GM18508 (cell line): Measurements from ENCODE around the gene SLC7A8.

Experiments
- ATAC-seq: cut with Tn5 transposase; IDR thresholded peaks from one replicate; pipeline ENCODE4 v1.9.1; 2021; ENCODE audit warnings: moderate number of reproducible peaks; ENCODE audit not compliant: insufficient read depth, unreplicated experiment

The SLC7A8 gene

DNA sequence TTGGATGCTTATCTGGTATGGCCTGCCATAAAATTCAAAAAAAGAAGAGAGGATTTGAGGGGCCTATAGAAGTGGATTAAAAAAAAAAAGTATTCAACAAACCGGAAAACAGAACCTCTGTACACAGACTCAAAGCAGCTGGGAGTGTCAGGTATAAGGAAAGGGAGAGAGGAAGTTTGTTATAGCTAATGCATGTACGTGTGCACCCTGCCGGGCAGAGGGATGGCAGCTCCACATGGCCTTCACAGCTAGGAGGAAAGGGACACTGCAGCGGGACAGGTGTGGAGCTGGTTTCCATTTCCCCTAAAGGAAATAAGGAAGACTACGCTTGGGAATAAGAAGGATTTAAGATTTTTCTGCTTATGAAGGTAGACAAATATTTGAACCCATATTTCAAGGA is 21.5 kb downstream of the SLC7A8 start:
- ATAC-seq = no peak

DNA sequence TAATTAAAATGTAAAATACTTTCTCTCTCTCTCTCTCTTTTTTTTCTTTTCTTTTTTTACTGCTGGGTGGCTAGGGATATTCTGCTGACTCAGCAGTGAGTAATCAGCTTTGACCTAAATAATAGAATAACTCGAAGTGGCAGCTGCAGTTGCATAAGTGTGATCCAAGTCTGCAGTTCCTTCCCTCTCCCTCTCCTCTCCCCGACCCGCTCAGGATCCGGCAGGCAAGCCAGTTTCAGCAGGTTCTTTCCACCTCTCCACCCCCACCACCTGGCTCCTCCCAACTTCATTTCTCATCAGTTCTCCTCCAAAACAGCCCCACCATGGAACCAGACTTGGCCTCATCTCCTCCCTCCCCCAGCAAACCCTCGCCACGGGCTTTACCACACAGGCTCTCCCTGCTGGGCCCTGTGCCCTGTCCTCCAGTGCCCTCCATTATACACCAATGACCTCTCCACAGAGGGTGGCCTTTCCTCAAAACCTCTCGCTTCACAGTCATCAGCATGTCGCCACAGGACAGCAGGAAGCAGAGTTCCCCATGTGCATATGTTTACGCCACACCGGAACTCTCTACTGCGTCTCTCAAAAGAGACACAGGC is 22.4 kb downstream of the SLC7A8 start:
- no peak for ATAC-seq

DNA sequence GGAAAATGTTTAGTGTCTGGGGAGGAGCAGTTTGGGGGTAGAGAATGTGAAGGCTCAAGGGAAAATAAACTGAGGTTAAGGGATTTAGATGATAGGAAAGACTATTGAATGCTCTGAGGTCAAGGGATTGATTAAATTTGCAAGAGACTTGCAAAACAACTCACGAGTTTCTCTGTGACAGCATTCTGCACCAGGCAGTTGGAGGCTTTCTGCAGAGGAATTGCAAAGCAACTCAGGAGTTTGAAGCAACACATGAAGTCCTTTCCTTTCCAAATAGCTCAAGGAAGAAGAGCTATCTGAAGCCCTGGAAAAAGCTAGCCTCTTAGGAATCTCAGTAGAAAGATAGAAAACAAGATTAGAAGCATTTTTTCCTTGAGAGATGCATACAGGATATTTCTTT is 23.9 kb downstream of the SLC7A8 start:
- ATAC-seq = no peak

DNA sequence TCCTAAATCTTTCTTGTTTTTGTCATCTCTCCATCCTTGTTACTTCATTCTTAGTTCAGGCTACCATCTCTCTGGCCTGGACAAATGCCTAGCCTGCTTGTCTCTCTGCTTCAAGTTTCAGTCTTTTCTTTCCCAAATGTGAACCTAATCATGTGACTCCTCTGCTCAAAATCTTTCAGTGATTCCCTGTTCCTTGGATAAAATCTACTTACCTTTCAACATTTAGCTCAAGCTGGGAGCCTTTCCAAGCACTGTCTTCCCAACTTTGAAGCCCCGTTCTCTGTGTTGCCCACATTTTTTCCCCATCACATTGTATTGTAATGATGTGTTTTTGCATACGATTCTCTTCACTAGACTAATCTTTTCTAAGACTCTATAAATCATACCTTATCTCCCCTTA is 24.7 kb downstream of the SLC7A8 start:
- no peak for ATAC-seq

DNA sequence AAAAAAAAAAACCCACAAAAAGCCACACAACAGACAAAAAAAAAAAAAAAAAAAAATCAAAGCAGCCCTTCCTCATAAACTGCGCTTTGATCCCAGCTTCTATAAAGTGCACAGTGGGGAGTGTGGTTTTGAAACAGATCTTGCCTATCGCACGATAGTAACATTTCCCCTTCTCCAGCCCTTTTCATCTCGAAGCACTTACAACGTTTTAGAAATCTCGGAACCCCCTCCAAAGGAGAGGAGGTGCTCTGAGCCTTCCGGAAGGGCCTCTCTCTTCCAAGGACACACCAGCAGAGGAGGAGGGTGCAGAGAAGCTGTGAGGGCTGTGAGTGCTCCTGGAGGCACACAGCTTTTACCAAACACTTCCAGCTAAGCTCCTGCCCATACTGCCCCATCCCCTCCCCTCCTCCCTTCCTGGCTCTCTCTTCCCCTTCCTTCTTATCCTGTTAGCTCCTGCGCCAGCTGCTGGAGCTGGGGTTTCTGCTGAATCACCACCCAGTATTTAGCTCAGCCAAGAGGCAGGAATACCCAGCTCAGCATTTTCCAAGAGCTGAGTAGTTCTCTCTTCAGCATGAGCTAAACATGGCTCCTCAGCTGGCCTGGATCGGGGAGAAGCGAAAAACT is 28.4 kb downstream of the SLC7A8 start:
- no peak for ATAC-seq

DNA sequence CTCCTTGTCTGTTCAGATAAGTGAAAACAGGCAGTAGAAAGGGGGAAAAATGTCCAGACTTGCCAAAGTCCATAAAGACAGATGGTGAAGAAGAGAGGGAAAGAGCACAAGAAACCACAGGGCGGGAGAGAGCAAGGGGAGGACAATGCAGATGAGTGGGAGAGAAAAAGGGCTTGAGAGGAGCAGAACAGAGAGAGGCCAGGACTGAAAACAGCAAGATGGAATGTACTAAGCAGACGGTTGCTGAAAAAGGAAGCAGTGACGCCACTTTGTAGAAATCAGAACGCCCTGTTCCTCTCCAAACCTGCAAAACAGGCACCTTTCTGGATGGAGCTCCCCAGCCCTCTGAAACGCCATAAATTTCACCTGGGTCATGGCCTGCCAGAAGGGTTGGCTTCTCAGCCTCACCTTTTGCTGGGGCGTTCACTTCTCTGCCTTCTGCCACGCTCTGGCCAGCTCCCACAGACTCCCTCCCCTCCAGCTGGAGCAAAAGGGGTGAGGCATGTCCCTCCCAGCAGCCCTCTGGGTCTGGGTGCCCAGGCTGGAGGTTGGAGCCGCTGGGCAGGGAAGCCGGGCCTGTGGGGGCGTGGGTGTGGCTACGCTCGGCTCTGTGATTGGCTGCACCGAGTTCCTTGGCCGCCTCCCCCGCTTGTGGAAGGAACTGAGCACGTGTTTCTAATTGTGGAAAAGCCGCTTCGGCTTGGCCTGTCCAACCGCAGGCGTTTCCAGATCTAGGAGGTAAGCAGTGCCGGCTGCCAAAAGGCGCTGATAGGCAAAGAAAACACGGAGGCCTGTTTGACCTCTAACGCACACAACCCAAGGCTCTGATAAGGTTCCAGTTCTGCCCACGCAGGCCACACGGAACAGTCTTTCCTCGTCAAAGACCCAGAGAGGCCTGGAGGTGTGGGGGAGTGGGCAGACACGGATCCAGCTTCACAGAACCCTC is 29.3 kb downstream of the SLC7A8 start:
- ATAC-seq = no peak

DNA sequence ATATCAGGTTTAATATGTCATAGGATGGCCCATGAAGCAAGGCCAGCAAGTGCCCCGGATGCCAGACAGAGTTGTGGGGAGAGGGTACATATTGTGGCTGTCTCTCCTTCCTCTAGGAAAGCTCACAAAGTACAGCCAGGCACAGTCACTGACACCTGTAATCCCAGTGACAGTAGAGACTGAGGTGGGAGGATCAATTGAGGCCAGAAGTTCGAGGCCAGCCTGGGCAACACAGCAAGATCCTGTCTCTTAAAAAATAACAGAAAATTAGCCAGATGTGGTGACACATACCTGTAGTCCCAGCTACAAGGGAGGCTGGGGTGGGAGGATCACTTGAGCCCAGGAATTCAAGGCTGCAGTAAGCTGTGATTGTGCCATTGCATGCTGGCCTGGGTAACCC is 32.1 kb downstream of the SLC7A8 start:
- no peak for ATAC-seq

DNA sequence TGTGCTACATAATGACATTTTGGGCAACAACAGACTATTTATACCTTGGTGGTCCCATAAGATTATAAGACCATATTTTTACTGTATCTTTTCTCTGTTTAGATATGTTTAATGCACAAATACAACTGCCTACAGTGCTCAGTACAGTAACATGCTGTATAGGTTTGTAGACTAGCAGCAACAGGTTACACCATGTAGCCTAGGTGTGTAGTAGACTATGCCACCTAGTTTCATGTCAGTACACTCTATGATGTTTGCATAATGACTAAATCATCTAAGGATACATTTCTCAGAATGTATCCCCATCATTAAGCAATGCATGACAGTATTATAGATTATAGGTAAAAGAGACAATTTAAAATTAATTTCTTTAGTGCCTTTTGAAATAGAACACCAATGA is 33.7 kb downstream of the SLC7A8 start:
- no peak for ATAC-seq

DNA sequence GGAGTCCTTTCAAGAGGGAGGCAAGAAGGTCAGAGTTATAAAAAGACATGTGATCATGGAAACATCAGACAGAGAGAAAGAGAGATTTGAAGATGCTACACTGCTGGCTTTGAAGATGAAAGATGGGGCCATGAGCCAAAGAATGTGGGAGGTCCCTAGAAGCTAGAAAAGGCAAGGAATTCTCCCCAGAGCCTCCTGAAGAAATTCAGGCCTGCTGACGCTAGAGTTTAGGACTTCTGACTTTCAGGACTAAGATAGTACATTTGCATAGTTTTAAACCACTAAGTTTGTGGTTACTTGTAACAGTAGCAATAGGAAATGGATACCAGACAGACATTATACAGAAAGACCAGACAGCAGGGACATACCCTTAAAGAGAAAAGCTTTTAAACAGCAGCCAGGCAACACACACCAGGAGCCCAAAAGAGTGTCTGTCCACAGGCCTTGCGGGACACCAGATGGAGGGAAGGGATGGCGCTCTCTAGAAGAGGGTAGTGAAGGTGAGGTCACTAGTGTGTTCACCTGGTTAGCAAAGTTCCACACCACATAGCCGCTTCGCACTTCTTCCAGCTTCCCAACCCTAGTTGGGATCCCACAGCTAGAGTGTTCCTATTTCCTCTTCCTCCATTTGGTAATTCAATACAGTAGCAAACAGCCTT is 34.7 kb downstream of the SLC7A8 start:
- ATAC-seq = no peak

DNA sequence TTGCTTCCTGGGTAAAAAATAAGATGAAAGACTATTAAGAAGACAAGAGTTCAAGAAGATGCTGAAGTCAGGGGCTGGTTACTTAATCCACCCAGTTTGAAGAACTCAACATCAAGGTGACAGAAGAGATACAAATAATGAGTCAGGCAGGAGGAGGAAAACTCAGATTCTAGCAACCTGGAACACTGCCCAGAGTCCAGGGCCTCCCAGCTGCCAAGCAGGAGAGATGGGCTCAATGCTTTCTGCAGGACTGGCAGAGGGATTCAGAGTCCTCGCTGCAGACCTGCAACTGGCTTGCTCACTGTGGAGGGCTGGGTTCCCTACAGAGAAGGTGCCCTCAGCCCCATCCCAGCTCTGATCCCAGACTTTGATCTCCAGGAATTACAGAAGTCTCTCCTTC is 35.8 kb downstream of the SLC7A8 start:
- ATAC-seq = no peak

DNA sequence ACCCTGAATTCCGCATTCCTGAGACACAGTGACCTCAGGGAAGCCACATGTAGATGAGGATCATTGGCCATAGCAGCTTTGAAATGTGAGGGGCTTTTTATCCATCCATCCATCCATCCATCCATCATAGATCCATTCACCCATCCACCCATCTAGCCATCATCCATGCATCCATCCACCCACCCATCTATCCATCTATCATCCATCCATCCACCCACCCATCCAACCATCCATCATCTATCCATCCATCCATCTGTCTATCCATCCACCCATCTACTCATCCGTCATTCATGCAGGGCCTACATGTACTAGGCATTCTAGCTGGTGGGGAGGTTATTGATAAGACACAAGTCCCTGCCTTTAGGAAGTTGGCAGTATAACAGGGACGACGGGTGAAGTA is 36.5 kb downstream of the SLC7A8 start:
- ATAC-seq = no peak

DNA sequence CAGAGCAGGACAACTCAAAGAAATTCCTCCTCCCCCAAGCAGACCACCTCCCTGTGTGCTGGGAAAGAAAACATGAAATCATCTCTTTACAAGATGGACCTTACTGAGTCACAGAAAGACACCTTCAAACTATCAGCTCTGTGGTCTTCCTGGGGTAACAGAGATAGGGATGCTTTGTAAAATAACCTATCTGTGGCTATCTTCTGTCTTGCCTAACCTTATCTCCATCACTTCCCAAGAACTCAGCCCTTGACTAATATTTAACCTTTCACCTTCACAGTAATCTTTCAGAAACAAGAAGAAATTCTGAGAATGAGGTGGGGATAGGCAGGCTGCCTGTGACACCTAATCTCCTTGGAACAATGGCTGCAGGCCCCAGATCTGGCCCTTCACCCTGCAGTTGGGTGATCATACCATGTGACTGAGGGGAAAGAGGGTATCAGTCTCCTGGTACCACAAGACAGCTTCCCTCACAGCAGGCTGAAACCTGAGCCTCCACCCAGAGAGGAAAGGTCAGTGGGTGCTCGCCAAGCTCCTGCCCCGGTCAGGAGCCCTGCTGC is 37.0 kb downstream of the SLC7A8 start:
- no peak for ATAC-seq

DNA sequence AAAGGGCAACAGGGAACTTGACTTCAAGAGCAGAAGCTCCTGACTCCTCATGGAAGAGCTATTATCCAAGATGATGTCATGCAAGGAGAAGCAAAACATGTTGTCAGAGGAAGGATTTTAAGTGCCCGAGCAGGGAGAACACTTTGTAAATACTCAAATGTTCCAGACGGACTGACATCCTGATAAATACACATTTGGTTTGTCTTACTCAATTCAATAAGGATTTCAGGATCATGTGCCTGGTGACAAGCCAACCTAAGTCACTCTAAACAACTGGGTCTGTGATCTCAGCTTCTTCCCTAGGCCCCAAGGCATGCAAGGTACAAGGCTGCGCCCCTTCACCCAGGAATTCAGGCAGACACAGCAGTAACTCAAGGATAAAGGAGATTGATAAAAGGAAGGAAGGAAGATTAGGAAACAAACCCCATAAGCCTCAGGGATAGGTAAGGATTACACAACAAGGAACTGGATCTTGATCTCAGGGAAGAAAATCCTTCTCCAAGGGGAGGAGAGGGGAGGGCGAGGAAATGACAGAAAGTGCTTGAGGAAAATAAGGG is 37.6 kb downstream of the SLC7A8 start:
- no peak for ATAC-seq

DNA sequence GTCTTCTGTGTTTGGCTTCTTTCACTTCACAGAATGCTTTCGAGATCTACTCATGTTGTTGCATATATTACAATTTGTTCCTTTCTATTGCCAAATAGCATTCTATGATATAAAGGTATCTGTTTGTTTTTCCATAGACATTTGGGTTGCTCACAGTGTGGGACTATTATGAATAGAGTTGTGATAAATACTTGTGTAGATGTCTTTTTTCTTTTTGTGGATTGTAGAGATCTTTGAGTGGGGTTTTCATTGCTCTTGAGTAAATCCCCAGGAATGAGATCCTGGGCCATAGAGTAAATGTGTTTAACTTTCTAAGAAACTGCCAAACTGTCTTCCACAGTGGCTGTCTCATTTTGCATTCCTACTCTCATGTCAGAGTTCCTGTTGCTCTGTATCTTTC is 39.5 kb downstream of the SLC7A8 start:
- ATAC-seq = no peak

DNA sequence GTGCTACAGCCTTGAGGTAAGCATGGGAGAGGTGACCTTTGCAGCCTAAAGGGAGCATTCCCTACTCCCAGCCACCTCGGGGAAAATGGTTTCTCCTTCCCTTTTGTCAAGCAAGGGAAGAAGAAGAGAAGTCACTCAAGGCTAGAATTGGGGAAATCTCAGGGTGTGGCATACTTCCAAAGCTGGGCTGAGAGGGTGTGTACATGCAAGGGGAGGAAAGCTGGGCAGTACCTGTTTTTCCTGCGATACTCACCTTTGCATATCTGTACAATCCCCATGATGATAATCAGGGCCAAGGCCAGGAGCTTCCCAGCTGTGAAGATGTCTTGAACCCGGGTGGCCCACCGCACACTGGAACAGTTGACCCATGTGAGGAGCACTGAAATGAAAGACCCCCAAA is 40.6 kb downstream of the SLC7A8 start:
- no peak for ATAC-seq

DNA sequence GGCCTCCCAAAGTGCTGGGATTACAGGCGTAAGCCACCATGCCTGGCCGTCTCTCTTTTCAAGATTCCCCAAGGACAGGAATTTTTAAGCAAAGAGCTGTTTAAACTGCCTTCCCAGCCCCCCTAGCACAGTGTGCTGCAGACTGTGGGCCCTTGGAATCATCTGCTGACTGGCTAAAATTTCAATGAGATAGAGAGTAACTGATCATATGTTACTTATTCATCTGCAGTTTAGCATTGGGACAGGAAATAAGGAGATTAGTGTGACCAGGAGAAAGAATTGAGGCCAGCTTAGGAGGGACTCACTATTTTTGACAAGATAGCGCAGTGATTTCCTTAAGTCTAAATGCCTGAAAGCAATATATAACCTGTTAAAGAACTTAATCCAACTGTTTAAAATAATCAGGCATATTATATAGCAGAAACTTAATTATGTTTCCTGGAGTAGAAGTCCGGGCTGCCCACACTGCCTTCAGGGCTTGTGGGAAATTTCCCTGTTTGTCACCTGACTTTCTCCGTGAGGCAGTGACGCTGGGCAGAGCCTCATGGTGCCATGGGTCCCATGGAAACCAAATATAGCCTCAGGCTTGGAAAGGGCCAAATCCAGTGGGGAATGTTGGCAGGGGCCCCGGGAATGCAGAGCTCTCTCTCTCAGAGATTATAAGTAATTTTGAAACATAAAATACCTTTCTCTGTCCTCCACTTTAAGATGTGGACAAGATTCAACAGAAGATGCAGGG is 41.6 kb downstream of the SLC7A8 start:
- ATAC-seq = no peak

DNA sequence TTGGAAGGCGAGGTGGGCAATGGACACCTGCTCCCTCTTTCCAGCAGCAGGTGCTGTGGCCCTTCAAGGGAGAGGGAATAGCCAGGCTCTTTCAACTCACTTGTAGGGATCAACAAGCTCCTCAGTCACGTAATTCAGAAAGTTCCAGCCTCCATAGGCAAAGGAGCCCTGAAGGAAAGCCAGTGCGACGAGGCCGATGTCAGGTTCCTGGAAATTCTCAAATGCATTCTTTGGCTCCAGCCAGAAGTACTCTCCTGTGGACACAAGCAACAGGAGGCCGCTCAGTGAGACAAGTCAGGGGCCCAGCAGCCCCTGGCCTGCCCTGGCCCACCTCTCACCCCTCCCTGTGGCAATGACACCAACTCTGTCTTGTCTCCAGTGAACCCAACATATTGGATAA is 43.1 kb downstream of the SLC7A8 start:
- ATAC-seq = no peak

DNA sequence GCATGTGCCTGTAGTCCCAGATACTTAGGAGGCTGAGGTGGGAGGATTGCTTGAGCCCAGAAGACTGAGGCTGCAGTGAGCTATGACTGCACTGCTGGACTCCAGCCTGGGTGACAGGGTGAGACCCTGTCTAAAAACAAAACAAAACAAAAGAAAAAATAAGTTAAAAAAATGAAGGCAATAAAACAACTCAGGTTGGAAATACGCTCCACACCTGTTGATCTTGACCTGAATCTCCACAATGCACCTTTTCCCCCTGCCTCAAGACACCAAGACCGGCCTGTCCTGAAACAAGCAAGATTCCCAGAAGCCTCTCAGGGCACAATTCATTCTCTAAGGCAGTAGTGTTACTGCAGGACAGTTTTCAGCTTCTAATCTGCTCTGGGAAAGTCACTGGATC is 43.6 kb downstream of the SLC7A8 start:
- ATAC-seq = no peak

DNA sequence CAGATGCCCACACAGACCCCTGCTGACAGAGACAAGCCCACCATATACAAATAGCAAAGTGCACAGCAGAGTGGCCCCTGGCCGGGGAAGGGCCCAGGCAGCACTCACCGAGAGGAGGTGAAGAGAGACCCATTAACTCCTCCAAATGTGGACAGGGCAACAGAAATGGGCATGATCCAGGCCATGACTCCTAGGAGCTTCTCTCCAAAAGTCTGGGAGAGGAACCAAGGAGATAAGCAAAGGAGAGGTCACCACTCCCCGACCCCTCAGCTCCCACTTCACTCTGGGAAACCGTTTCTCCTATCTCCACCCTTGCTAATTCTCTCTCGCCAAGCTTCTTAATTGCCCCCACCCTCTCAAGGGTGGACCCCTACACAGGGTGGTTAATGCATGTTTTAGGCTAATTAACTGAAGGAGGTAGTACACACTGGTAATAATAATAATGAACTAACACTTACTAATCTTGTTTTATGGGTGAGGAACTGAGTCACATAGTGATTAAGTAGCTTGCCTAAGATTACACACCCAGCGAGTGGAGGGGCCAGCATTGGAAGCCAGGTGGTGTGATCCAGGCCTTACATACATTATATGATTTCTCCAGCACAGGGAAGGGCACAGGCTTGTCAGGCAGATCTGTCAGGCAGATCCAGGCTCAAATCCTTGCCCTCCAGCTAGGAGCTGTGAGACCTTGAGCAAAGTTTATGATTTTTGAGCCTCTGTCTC is 45.5 kb downstream of the SLC7A8 start:
- no peak for ATAC-seq
